CD14-positive monocyte (primary cell): ENCODE data around the gene MEIG1. TPM values are rescaled to one million over a fixed set of nuclear protein-coding genes. Genes with fewer than 3 reads are reported as not detected.
A peak's percentile ranks its signal among the peaks of the same experiment; 100 is the strongest.
"Not testable (repeated sequence)": the region's sequence is repeated elsewhere in the genome, so short reads cannot be mapped to it uniquely, and the experiment has no call there.

Experiments used
- DNase-seq, 3 donors: peaks; one replicate each; pipeline ENCODE4 v3.0.0-alpha.2; 2011 to 2022
- H2AFZ ChIP-seq: 2 replicates; pipeline ENCODE4 v1.6.0; 2012; ENCODE audit warnings: mild to moderate bottlenecking, low read depth, low read length, inconsistent platforms; ENCODE audit not compliant: insufficient read depth, poor library complexity, severe bottlenecking
- H3K27ac ChIP-seq, 2 donors: 1 replicate in 1 of 2; 2 replicates in 1 of 2; pipeline ENCODE4 v1.5.1; 2012 to 2013; ENCODE audit warnings: low read length in 2 of 2, control low read depth in 1 of 2, inconsistent platforms in 1 of 2, low read depth in 1 of 2, mild to moderate bottlenecking in 1 of 2
- H3K27me3 ChIP-seq, 2 donors: one replicate each; pipeline versions ENCODE4 v1.6.0 to v1.6.1; 2011 to 2013; ENCODE audit warnings: low read length in 2 of 2; ENCODE audit not compliant: control insufficient read depth in 2 of 2, insufficient read depth in 2 of 2
- H3K36me3 ChIP-seq, 2 donors: replicated peaks in 1 of 2; 1 replicate in 1 of 2; 2 replicates in 1 of 2; pipeline versions ENCODE4 v1.5.1 to v1.6.1; 2012 to 2013; ENCODE audit warnings: low read length in 2 of 2, control low read depth in 1 of 2, inconsistent platforms in 1 of 2, mild to moderate bottlenecking in 1 of 2; ENCODE audit not compliant: insufficient read depth in 2 of 2, control insufficient read depth in 1 of 2
- H3K4me1 ChIP-seq, 2 donors: 1 replicate in 1 of 2; 2 replicates in 1 of 2; pipeline versions ENCODE4 v1.5.1 to v1.6.1; 2012 to 2013; ENCODE audit warnings: low read length in 2 of 2, control low read depth in 1 of 2, inconsistent platforms in 1 of 2, mild to moderate bottlenecking in 1 of 2, moderate library complexity in 1 of 2; ENCODE audit not compliant: insufficient read depth in 2 of 2, control insufficient read depth in 1 of 2
- H3K4me2 ChIP-seq: replicated peaks from 2 replicates; pipeline ENCODE3; 2012; ENCODE audit warnings: low read length, moderate library complexity, mild to moderate bottlenecking; ENCODE audit not compliant: poor library complexity, severe bottlenecking; ENCODE audit errors: extremely low read depth
- H3K4me3 ChIP-seq, 3 experiments: fragments of 200-600 bp in 1 of 3; sonication (generic) in 1 of 3; replicated peaks in 1 of 3; 1 replicate in 2 of 3; 2 replicates in 1 of 3; pipeline ENCODE4 v1.5.1; 2011 to 2013; ENCODE audit warnings: low read length in 3 of 3, mild to moderate bottlenecking in 3 of 3, control low read depth in 2 of 3, low read depth in 2 of 3, inconsistent platforms in 1 of 3, moderate library complexity in 1 of 3
- H3K79me2 ChIP-seq: 2 replicates; pipeline ENCODE4 v1.6.0; 2012; ENCODE audit warnings: mild to moderate bottlenecking, control low read depth, inconsistent platforms, low read length, moderate library complexity; ENCODE audit not compliant: insufficient read depth
- H3K9ac ChIP-seq: 2 replicates; pipeline ENCODE4 v1.6.0; 2017; ENCODE audit warnings: low read length, mild to moderate bottlenecking; ENCODE audit not compliant: insufficient read depth, poor library complexity, severe bottlenecking
- H3K9me3 ChIP-seq, 2 donors: replicated peaks in 1 of 2; 1 replicate in 1 of 2; 2 replicates in 1 of 2; pipeline versions ENCODE4 v1.5.1 to v1.6.1; 2012 to 2013; ENCODE audit warnings: low read length in 2 of 2, control low read depth in 1 of 2; ENCODE audit not compliant: control insufficient read depth in 1 of 2, insufficient read depth in 1 of 2
- H4K20me1 ChIP-seq: 2 replicates; pipeline ENCODE4 v1.6.0; 2012; ENCODE audit warnings: mild to moderate bottlenecking, low read length, control low read depth, moderate library complexity; ENCODE audit not compliant: insufficient read depth
- H3K27ac Mint-ChIP-seq, 7 donors: one replicate each; pipeline ENCODE4 v1.8.0; 2020; ENCODE audit warnings: mild to moderate bottlenecking in 7 of 7, mixed read lengths in 7 of 7, moderate library complexity in 6 of 7, inconsistent platforms in 2 of 7
- H3K27me3 Mint-ChIP-seq, 3 donors: one replicate each; pipeline ENCODE4 v1.8.0; 2021 to 2022; ENCODE audit warnings: low read depth in 3 of 3, mild to moderate bottlenecking in 3 of 3, mixed read lengths in 3 of 3, moderate library complexity in 3 of 3, inconsistent platforms in 1 of 3
- H3K36me3 Mint-ChIP-seq, 2 donors: one replicate each; pipeline ENCODE4 v1.8.0; 2020; ENCODE audit warnings: mixed read lengths in 2 of 2, inconsistent platforms in 1 of 2, mild to moderate bottlenecking in 1 of 2
- H3K4me1 Mint-ChIP-seq: one replicate; pipeline ENCODE4 v1.8.0; 2020; ENCODE audit warnings: mild to moderate bottlenecking, mixed read lengths
- H3K4me3 Mint-ChIP-seq, 2 donors: one replicate each; pipeline ENCODE4 v1.8.0; 2020; ENCODE audit warnings: mild to moderate bottlenecking in 2 of 2, mixed read lengths in 2 of 2, moderate library complexity in 1 of 2
- H3K9me3 Mint-ChIP-seq, 7 donors: one replicate each; pipeline ENCODE4 v1.8.0; 2020 to 2022; ENCODE audit warnings: mixed read lengths in 7 of 7, mild to moderate bottlenecking in 6 of 7, moderate library complexity in 6 of 7, inconsistent platforms in 2 of 7
- WGBS: methylation state at CpG from one replicate; pipeline ENCODE4 v1.1.5; 2013; ENCODE audit warnings: missing lambda C conversion rate; ENCODE audit not compliant: insufficient coverage; 5-methylcytosine and 5-hydroxymethylcytosine counted together
- intact Hi-C, 2 donors: fragments of 100-400 bp; cut with micrococcal nuclease; formaldehyde crosslinking; loops; one replicate each; pipeline versions ENCODE4 v1.15.0 to v1.15.1; 2023
- polyA plus RNA-seq, 3 donors: library from polyadenylated mRNA; depleted of rRNA in 1 of 3; unstranded in 2 of 3; stranded (reverse) in 1 of 3; fragments of 300-500 nt in 2 of 3; fragments of >200 nt in 1 of 3; fragmentation: Illumina TruSeq in 2 of 3; gene quantifications; 1 replicate in 2 of 3; 2 replicates in 1 of 3; pipeline ENCODE4 v1.2.3, GENCODE V29; 2012 to 2021

MEIG1 gene
- polyA plus RNA-seq, 3 donors, result 0.47 TPM; not detected in 2

DNA sequence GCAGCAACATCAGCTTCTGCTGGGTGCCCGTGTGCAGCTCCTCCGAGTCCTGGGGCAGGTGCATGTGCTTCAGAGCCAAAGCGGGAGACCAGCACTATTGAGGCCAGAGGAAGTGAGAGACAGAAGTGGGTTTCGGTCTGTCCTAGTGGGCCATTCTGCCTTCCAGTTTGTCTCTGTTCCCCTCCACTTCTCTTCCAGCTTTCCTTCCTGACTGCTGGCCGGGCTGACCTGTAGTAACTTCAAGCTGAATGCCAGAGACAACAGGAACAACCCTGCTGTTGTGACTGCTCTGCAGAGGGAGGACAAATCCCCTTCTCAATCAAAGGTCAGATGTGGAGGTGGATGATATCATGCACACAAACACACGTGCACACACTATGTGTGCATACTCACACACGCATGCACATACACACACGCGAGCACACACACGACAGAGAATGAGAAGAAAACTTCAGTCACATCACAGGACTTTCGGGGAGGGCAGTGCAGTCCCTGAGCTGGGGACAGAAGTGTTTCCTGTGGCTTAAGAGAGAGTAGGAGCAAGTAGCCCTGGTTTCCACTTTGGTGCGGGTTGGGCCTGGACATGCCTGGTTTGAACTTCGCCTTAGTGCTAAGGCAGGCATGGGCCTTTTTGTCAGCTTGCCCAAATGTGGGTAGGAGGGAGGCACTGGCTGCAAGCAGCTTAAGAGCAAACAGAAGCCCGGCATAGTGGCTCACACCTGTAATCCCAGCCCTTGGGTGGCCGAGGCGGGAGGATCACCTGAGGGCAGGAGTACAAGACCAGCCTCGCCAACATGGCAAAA lies 16.8 kb upstream of the MEIG1 start:
- not testable (repeated sequence) for H3K27ac ChIP-seq, H3K4me2 ChIP-seq

GRCh38 chr10:14942950-14943338 lies 16.2 kb upstream of the MEIG1 start:
- WGBS, result no CpG with 5 or more reads among the region's 7 CpGs

More for the DNA sequence above, 16.8 kb upstream of the MEIG1 start:
- H3K9ac ChIP-seq, H3K4me3 ChIP-seq, DNase-seq, H3K9me3 ChIP-seq, H3K27me3 ChIP-seq, H3K9me3 Mint-ChIP-seq, H3K4me3 Mint-ChIP-seq, H2AFZ ChIP-seq, intact Hi-C loops, H3K27me3 Mint-ChIP-seq, H3K4me1 Mint-ChIP-seq: not testable (repeated sequence)
- WGBS, result 86% methylated on average over 6 of the region's 17 CpGs
- Histone ChIP-seq H3K36me3 (peaks cover 52 to 89% of the 10 kb centered on the region in 2 donors), H3K79me2 (peaks cover 74% of the 10 kb centered on the region), H4K20me1 (peaks cover 58% of the 10 kb centered on the region), H3K4me1 (peaks cover 5 to 12% of the 10 kb centered on the region in 2 donors)
- peak overlapping the region in 5 of 7 donors; percentile 8 to 76 (median 54) for H3K27ac Mint-ChIP-seq
- peaks cover 53 to 76% of the 10 kb centered on the region in 2 donors for H3K36me3 Mint-ChIP-seq

More at GRCh38 chr10:14942950-14943338, 16.2 kb upstream of the MEIG1 start:
- H3K36me3 Mint-ChIP-seq, result peaks cover 56 to 79% of the 10 kb centered on the region in 2 donors
- Histone ChIP-seq H3K4me1 (peaks cover 5 to 12% of the 10 kb centered on the region in 2 donors), H3K36me3 (peaks cover 53 to 89% of the 10 kb centered on the region in 2 donors), H4K20me1 (peaks cover 58% of the 10 kb centered on the region), H3K79me2 (peaks cover 74% of the 10 kb centered on the region)
- intact Hi-C loops, H3K4me3 Mint-ChIP-seq, H3K4me3 ChIP-seq, H3K27me3 Mint-ChIP-seq, H3K27ac Mint-ChIP-seq, H3K27me3 ChIP-seq, DNase-seq, H3K9me3 ChIP-seq, H3K4me1 Mint-ChIP-seq, H3K9ac ChIP-seq, H2AFZ ChIP-seq, H3K9me3 Mint-ChIP-seq, H3K4me2 ChIP-seq, H3K27ac ChIP-seq: not testable (repeated sequence)
